ENCODE data around the gene VWA3B.

DNA sequence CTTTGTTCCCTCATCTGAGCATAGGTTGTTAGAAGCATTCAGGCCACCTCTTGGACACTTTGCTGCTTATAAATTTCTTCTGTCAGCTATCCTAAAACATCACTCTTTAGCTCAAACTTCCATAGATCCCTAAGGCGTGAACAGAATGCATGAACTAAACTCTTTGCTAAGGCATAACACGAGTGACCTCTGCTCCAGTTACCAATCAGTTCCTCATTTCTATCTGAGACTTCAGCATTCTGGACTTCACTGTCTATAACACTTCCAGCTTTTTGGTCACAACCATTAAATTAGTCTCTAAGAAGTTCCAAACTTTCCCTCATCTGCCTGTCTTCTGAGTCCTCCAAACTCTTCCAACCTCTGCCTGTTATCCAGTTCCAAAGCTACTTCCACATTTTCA, 8.3 kb upstream of the VWA3B start:
- TF ChIP-seq POLR2A (IDR thresholded peaks at IDR 0.05) = no peak
- TF ChIP-seq, protein P1, sequence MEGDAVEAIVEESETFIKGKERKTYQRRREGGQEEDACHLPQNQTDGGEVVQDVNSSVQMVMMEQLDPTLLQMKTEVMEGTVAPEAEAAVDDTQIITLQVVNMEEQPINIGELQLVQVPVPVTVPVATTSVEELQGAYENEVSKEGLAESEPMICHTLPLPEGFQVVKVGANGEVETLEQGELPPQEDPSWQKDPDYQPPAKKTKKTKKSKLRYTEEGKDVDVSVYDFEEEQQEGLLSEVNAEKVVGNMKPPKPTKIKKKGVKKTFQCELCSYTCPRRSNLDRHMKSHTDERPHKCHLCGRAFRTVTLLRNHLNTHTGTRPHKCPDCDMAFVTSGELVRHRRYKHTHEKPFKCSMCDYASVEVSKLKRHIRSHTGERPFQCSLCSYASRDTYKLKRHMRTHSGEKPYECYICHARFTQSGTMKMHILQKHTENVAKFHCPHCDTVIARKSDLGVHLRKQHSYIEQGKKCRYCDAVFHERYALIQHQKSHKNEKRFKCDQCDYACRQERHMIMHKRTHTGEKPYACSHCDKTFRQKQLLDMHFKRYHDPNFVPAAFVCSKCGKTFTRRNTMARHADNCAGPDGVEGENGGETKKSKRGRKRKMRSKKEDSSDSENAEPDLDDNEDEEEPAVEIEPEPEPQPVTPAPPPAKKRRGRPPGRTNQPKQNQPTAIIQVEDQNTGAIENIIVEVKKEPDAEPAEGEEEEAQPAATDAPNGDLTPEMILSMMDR (IDR thresholded peaks at IDR 0.05) = no peak
- TF ChIP-seq EP300 (IDR thresholded peaks at IDR 0.05) = no peak
